Activated T-helper 1 cell treated with Interleukin-2 at 50 U/mL for 16 hours (primary cell): ENCODE data around the gene EXOC3L2.

ENCODE experiments used
- DNase-seq: peaks from one replicate; pipeline ENCODE4 v3.0.0-alpha.2; 2020; ENCODE audit warnings: low read depth

The EXOC3L2 gene

DNA sequence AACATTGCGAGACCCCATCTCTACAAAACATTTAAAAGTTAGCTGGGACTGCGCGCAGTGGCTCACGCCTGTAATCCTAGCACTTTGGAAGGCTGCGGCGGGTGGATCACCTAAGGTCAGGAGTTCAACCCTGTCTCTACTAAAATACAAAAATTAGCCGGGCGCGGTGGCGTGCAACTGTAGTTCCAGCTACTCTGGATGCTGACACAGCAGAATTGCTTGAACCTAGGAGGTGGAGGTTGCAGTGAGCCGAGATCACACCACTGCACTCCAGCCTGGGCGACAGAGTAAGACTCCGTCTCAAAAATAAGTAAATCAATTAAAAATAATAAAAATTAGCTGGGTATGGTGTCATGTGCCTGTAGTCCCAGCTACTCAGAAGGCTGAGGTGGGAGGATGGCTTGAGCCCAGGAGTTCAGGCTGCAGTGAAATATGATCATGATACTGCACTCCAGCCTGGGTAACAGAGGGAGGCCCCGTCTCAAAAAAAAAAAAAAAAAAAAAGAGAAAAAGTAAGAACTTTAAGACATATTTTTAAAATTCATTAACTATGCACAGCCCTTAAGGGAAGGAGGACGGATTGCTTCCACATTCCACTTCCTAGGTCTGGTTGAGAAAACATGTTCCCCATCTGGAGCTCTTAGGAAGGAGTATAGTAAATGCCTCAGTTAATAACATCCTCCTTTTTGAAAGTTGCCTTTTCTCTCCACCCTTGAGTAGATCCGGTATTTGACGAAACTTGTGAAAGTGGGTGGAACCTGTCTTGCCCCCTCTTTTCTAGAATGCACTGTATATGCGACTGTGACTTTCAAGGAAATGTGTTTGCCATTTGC is 26.1 kb downstream of the EXOC3L2 start:
- no peak for DNase-seq

DNA sequence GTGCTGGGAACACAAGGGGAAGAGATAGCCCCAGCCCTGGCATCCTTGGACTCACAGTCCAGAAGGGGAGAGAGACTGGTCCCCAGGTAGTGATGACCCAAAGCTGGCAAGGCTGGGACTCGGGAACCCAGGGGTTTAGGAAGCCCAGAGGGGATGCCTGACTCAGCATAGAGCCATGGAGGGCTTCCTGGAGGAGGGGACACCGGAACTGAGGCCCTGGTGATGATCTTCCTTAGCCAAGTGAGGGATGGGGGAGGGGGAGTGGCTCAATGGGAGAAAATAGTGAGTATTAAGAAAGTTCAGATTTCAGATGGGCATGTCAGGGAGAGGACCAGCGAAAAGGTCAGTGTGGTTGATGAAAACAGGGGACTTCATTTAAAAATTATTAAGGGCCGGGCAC is 26.8 kb downstream of the EXOC3L2 start:
- no peak for DNase-seq

GRCh38 chr19:45217957-45218334 is 27.3 kb downstream of the EXOC3L2 start:
- no peak for DNase-seq

DNA sequence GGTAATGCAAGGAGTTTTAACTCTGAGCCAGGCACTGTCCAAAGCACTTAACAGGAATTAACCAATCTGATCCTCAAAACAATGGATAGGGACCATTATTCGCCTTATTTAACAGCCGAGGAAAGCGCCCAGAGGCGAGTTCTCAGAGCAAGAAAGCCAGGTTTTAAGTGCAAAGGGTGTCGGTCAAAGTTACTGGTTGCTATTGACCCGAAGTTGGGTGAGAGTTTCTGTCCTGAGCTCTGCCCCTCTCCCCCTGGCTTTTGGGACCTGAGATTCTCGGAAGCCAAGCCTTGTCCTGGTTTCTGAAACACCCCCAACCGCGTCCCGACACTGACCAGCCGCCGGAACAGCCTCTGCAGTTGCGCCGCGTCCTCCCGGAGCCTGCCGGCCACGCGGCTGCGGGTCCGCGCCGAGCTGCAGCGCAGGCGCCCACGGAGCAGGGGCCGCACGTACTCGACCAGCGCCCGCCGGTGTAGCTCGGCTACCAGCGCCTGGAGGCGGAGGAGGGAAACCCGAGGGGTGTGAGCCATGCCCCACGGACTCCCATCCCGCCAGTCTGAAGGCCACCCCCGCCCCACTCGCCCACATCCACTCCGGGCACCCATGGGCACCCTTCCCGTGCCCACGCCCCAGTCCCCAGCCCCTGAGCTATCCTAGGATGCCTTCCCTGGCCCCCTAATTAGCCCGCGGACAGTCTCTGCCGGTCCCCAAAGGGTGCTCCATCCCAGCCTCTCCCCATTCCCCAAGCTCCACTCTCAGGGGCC is 27.8 kb downstream of the EXOC3L2 start:
- no peak for DNase-seq

GRCh38 chr19:45216667-45217066 is 28.5 kb downstream of the EXOC3L2 start:
- no peak for DNase-seq

- no peak for DNase-seq
Measured at GRCh38 chr19:45215391-45216191, 29.6 kb downstream of the EXOC3L2 start.

- no peak for DNase-seq
Measured at GRCh38 chr19:45213031-45213430, 32.2 kb downstream of the EXOC3L2 start.

DNA sequence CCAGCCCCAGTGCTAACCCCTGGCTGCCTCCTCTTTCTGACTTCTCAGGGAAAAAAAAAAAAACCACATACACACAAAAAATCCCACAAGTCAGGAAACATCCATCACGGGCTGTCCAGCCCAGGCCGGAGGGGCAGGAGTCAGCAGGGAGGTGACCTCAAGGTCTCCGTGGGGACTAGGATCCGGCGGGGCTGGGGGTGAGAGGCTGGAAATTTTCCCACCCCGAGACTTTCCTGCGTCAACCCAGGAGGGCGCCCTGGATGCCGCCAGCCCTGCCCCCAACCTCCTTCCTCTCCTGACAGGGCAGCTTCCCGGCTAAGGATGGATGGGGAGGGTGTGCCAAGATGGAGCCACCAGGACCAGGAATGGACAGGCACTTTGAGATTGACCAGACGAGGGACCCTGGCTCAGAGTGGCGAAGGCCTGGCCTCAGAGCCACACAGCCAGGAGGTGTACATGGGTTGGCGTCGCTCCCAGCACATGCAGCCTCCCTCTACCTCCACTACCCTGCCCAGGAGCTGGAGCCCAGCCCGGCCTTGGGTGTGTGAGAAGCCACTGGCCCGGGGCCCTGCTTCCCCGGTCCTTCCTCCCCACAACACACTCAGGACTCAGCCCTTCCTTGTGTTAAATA is 33.3 kb downstream of the EXOC3L2 start:
- DNase-seq = no peak

- no peak for DNase-seq
Measured at GRCh38 chr19:45206328-45206727, 38.9 kb downstream of the EXOC3L2 start.

DNA sequence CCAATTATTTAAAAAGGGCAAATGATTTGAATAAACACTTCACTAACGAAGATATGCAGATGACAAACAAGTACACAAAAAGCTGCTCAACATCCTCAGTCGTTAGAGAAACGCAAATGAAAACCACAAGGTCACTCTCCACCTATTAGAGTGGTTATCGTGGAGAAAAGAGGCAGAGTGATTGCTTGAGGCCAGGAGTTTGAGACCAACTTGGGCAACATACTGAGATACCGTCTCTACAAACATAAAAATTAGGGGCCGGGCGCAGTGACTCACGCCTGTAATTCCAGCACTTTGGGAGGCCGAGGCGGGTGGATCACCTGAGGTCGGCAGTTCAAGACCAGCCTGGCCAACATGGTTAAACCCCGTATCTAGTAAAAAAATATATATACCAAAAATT is 39.4 kb downstream of the EXOC3L2 start:
- no peak for DNase-seq

DNA sequence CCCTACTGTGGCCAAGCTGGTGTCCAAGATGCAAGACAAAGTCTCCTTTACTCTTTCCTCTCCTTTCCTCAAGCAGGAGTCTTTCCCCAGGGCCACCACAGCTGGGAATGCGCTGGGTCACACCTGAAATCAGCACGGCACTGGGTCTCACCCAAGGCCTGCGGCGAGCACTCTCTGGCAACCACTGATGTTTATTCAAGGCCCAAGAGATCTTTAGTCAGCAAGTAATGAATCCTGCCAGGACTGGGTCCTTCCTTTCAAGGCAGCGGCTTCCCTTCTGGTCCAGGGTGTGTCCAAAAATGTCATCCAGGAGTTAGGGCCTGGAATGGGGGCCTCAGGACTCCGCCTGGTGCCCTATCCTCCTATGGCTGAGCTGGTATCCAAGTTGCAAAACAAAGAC is 42.6 kb downstream of the EXOC3L2 start:
- no peak for DNase-seq

DNA sequence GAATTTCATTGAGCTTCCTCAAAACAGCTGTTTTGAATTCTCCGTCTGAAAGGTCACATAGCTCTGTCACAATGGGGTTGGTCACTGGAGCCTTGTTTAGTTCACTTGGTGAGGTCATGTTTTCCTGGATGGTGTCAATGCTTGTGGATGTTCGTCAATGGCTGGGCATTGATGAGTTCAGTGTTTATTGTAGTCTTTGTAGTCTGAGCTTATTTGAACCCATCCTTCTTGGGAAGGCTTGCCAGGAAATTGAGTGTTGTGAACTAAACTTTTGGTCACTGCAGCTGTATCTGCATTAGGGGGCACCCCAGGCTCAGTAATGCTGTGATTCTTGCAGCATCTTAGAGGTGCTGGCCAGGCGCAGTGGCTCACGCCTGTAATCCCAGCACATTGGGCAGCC is 44.6 kb downstream of the EXOC3L2 start:
- DNase-seq = no peak

GRCh38 chr19:45195764-45196163 is 49.4 kb downstream of the EXOC3L2 start:
- DNase-seq = no peak

DNA sequence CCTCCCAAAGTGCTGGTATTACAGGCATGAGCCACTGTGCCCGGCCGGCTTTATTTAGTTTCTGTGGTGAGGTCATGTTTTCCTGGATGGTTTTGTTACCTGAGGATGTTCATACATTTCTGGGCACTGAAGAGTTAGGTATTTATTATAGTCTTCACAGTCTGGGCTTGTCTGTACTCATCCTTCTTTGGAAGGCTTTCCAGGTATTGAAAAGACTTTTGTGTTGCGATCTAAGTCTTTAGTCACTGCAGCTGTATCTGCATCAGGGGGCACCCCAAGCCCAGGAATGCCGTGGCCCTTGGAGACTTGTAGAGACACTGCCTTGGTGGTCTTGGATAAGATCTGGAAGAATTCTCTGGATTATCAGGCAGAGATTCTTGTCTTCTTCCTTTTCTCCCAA is 53.8 kb downstream of the EXOC3L2 start:
- DNase-seq = no peak

DNA sequence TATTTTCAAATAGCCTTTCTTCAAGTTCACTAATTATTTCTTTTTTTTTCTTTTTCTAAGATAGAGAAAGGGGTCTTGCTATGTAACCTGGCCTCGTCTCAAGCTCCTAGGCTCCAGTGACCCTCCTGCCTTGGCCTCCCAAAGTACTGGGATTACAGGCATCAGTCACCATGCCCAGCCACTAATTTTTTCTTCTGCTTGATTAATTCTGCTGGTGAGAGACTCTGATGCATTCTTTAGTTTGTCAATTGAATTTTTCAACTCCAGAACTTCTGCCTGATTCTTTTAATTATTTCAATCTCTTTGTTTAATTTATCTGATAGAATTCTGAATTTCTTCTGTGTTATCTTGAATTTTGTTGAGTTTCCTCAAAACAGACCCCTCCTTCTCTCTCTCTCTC is 55.2 kb downstream of the EXOC3L2 start:
- no peak for DNase-seq

GRCh38 chr19:45187421-45188100 is 57.6 kb downstream of the EXOC3L2 start:
- no peak for DNase-seq

GRCh38 chr19:45186509-45187334 is 58.5 kb downstream of the EXOC3L2 start:
- no peak for DNase-seq

- DNase-seq = no peak
Measured at GRCh38 chr19:45184115-45184514, 61.1 kb downstream of the EXOC3L2 start.

GRCh38 chr19:45182758-45183157 is 62.4 kb downstream of the EXOC3L2 start:
- DNase-seq = no peak

DNA sequence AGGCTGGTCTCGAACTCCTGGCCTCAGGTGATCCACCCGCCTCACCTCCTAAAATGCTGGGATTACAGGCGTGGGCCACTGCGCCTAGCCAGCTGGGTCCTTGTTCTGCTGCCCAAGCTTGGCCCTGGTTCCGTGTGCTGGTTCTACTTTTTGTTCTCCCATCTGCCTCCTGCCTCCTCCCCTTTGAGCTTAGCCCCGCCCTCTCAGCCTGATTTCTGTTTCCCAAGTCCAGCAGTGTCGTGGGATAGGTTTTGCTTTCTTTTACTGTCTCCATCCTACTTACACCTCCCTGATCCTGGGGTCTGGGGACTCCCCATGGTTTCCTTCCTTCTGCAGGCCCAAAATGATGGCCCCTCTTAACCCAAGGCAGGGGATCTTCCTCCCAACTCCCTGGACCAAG is 64.3 kb downstream of the EXOC3L2 start:
- DNase-seq = no peak

DNA sequence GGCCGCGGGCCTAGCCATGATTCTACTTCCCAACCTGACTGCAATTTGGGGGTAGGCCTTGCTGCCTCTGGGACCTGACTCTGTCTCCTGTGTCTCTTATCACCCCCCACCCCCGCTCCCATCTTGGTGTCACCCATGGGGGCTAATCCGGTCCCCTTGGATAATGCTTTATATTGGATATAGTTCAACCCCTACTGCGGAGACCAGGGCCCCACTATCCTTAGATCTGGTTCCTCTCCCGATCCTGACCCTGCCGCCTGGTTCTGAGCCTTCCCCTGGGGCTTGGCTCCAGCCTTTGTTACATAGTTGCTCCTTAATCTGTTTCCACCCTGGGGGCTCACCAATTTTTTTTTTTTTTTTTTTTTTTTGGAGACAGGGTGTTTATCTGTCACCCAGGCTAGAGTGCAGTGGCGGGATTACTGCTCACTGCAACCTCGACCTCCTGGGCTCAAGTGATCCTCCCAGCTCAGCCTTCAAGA is 65.3 kb downstream of the EXOC3L2 start:
- no peak for DNase-seq
